ENCODE data around the gene RFX2.

Gene RFX2

DNA sequence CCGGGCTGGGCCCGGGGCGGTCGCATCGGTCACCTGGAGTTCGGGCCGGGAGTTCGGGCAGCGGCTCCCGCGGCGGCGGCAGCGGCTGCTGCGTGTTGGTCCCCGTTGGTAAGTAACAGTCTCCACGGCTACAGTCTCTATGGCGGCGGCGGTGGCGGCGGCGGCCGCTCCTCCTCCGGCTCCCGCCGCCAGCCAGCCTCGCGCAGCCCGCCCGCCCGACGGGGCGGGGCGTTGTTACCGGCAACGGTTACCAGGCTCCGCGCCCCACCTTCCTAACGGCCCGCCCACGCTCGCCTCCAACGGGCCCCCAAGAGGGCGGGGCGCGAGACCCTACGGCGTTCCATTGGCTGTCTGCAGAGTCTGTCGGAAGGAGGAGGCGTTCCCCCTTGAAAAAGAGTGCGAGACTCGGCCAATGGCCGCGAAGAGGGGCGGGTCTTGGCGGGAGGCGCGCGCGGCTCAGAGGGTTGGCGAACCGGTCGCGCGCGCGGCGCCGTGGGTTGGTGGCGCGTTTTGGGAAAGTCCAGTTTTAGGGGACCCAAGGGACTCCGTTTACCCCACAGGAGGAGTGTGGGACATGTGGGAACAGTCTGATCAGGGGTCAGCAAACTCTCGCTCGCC lies at the start of gene RFX2:
Gene RFX2 (minus strand): TSS at position 141 of the 618 bp plus-strand sequence. CDS start 63,004 bp downstream, outside the sequence.
- DNase-seq (ENCODE audit: extremely low spot score, insufficient read length, low read depth) = peak; percentile 96
- FAIRE-seq = peak; percentile 98

GRCh38 chr19:6156033-6156432 lies 45.7 kb upstream of the RFX2 start:
- no peak for FAIRE-seq
- DNase-seq (ENCODE audit: extremely low spot score, insufficient read length, low read depth) = no peak

GRCh38 chr19:6150289-6150688 lies 40.0 kb upstream of the RFX2 start:
- FAIRE-seq (no peak), DNase-seq (ENCODE audit: extremely low spot score, insufficient read length, low read depth) (no peak)

- DNase-seq (ENCODE audit: extremely low spot score, insufficient read length, low read depth) (no peak), FAIRE-seq (no peak)
Observed at GRCh38 chr19:6141217-6141616, 30.9 kb upstream of the RFX2 start.

GRCh38 chr19:6138511-6138910 lies 28.2 kb upstream of the RFX2 start:
- no peak for DNase-seq (ENCODE audit: extremely low spot score, insufficient read length, low read depth)
- FAIRE-seq = no peak

DNA sequence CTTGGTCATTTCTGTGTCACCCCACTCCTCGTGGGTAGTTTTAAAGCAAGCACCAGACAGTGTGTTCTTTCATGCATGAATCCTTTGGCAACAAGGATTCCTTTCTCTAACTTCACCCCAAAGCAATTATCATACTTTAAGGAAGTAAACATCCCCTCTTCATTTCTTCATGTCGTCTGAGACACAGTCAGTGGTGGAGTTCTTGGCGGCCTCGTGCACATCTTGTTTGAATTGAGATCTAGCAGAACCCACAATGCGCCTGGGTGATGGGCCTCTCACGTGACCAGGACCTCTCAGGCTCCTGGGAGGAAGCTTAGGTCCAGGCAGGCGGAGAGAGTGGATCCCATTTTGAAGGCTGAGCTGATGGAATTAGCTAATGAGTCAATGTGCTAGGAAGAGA lies 27.8 kb upstream of the RFX2 start:
- FAIRE-seq (no peak), DNase-seq (ENCODE audit: extremely low spot score, insufficient read length, low read depth) (no peak)

GRCh38 chr19:6133231-6133630 lies 22.9 kb upstream of the RFX2 start:
- DNase-seq (ENCODE audit: extremely low spot score, insufficient read length, low read depth) (no peak), FAIRE-seq (no peak)

DNA sequence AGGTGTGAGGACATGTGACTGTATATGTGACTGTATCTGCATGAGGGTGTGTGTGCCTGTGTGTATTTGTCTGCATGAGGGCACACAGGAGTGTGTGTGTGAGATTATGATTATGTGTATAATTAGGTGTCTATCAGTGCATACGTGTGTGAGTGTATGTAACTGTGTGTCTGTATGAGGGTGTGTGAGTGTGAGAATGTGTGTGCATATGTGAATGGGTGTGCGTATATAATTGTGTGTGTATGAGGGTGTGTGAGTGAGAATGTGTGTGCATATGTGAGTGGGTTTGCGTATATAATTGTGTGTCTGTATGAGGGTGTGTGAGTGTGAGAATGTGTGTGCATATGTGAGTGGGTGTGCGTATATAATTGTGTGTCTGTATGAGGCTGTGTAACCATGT lies 22.2 kb upstream of the RFX2 start:
- FAIRE-seq = no peak
- DNase-seq (ENCODE audit: extremely low spot score, insufficient read length, low read depth) = no peak

GRCh38 chr19:6127716-6128335 lies 17.5 kb upstream of the RFX2 start:
- DNase-seq (ENCODE audit: extremely low spot score, insufficient read length, low read depth) = no peak
- FAIRE-seq = no peak

DNA sequence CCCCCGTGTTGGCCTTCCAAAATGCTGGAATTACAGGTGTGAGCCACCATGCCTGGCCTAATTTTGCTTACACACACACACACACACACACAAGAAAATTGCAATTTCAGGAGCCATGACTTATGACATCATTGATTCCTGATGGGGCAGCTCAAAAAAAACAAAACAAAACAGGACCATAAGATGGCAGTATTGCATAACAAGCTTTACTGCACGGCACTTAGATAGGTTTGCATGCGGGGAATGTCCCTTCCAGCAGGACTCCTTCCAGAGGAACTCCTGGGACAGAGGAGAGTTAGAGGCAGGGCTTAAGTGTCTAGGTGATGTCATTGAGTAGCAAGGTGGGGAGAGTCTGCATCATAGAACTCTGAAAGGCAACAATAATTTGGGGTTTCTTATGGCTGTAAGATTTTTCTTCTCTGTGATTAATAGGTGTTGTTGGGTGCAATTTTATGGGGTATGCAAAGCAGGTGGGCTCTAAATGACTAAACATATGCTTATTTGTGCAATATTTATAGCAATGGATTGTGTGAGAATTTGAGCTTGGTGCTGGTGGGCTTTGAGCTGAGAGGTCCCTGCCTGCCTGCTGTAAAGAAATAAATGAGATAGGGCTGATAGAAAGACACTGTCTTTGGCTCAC lies 16.2 kb upstream of the RFX2 start:
- DNase-seq (ENCODE audit: extremely low spot score, insufficient read length, low read depth) (peak; percentile 32), FAIRE-seq (peak; percentile 94)

DNA sequence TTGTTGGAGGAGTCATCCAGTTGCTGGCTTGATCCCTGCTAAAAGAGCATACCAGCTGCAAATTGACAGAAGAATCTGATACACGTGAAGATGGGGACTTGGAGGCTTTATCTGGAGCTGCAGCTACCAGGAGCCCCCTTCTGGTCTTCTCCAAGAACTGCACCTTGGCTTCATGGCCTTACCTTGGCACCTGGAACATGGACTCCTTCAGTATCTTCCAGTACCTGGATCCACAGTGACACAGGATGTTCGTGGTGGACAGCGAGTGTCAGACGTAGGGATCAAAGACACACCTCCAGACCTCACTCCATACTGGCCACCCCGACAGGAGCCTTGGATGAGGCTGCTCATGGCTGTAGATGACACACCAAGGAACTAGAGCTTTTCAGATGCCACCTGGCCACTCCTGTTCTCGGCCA lies 15.3 kb upstream of the RFX2 start:
- peak; percentile 30 for DNase-seq (ENCODE audit: extremely low spot score, insufficient read length, low read depth)
- peak; percentile 86 for FAIRE-seq

- FAIRE-seq = peak; percentile 38
- DNase-seq (ENCODE audit: extremely low spot score, insufficient read length, low read depth) = no peak
Observed at GRCh38 chr19:6119031-6119430, 8.7 kb upstream of the RFX2 start.

DNA sequence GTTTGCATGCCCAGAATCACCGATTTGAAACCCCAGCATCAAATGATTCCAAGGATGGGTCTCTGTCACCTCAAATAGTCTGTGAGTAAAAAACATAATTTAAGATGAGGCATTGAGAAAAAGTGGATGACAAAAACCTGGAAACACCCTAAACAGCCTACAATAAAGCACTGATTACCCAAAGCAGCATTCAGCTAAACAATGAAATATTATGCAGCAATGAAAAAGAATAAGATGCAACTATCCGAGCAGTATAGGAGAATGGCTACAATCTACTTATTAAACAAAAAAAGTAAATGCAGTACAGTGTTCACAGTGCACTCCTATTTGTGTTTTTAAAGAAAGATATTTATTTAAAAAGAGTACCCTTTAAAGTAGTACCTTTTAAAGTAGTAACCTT lies 7.7 kb upstream of the RFX2 start:
- DNase-seq (ENCODE audit: extremely low spot score, insufficient read length, low read depth) (no peak), FAIRE-seq (no peak)

DNA sequence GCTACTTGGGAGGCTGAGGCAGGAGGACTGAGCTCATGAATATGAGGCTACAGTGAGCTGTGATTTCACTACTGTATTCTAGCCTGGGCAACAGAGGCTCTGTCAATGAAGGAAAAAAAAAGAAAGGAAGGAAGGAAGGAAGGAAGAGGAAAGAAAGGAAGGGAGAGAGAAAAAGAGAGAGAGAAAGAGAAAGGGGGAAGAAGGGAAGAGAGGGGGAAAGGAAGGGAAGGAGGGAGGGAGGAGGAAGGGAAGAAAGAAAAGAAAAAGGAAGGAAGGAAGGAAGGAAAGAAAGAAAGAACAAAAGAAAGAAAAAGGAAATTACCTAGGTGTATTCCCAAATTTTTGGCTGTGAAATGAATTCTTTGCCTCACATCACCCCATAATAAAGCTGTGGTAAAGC lies 7.2 kb upstream of the RFX2 start:
- DNase-seq (ENCODE audit: extremely low spot score, insufficient read length, low read depth) (no peak), FAIRE-seq (no peak)

DNA sequence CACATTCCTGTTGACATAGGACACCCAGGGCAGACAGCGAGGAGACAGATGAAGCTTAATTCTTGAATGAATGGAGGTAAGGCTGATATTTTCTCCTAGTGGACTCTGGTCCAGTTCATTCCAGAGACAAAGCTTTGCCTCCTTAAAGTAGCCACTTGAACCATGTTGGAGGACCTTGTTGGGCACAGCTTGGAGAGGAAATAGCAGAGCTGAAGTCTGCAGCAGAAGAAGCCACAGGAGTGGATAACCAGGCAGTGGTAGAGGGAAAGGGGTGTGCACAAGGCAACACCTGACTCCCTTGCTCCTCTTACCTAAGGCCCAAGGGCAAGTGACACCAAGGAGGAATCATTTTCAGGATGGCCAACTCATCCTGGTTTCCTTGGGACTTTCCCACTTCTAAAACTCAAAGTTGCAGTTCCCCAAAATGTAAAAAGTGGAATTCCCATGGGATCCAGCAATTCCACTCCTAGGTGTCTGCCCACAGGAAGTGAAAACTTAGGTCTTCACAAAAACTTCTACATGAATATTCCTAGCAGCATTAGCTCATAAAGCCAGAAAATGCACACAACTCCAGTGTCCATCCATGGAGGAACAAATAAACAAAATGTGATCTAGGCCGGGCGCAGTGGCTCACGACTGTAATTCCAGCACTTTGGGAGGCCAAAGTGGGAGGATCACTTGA lies 6.6 kb upstream of the RFX2 start:
- DNase-seq (ENCODE audit: extremely low spot score, insufficient read length, low read depth) = no peak
- no peak for FAIRE-seq

GRCh38 chr19:6115992-6116391 lies 5.7 kb upstream of the RFX2 start:
- DNase-seq (ENCODE audit: extremely low spot score, insufficient read length, low read depth) = no peak
- FAIRE-seq = no peak

DNA sequence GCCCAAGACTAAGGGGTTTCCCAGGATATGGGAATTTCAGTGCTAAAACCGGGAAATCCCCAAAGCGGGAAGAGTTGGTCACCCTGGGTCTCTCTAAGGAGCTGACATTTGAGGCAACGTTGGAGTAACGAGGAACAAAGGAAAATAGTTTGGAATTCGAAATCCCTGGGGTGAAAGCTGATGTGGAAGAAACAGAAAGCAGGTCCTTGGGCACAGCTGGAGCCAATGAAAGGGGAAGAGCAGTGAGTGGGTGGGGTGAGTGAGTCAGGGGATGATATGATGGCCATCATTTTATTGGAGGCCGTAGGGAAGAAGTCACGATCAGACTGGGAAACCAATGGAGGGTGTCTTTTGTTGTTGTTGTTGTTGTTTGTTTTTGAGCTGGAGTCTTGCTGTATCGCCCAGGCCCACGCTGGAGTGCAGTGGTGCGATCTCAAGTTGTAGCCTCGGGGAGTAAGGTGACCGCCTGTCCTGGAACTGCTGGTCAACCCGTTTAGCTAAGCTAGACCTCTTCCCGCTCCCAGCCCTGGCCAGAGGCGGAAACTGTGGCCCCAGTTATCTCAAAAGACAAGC lies 3.4 kb upstream of the RFX2 start:
- no peak for DNase-seq (ENCODE audit: extremely low spot score, insufficient read length, low read depth)
- FAIRE-seq = no peak

- no peak for FAIRE-seq
- no peak for DNase-seq (ENCODE audit: extremely low spot score, insufficient read length, low read depth)
Observed at GRCh38 chr19:6109947-6110346, 353 bp downstream of the RFX2 start.

- DNase-seq (ENCODE audit: extremely low spot score, insufficient read length, low read depth) = no peak
- FAIRE-seq = peak; percentile 63
Observed at GRCh38 chr19:6108721-6109633, 1.3 kb downstream of the RFX2 start.
